PC-3 (cell line): ENCODE data around the gene PCSK9. TPM values are rescaled to one million over a fixed set of nuclear protein-coding genes. Genes with fewer than 3 reads are reported as not detected.
A peak's percentile ranks its signal among the peaks of the same experiment; 100 is the strongest.

Experiments
- ATAC-seq: fragments of 200-7000 bp; cut with Tn5 transposase; 2 replicates; pipeline ENCODE4 v1.9.1; 2020; ENCODE audit warnings: mild to moderate bottlenecking, moderate library complexity
- BruUV-seq: library from RNA; stranded (reverse); fragments of 400-500 nt; replicated peaks from 2 replicates; lab custom pipeline; 2021; lab: Mats Ljungman, UMichigan
- CTCF ChIA-PET: fragments of 300-600 bp; sonication (Branson Sonifier 250); formaldehyde crosslinking; loops from one replicate; lab custom pipeline; 2022; ENCODE audit warnings: antibody characterized with exemption; lab: Charles Lee
- POLR2A ChIA-PET: fragments of 300-600 bp; sonication (Branson Sonifier 250); formaldehyde crosslinking; loops from one replicate; lab custom pipeline; 2022; ENCODE audit warnings: antibody characterized with exemption; ENCODE audit not compliant: unreplicated experiment; lab: Charles Lee
- DNase-seq: peaks from one replicate; pipeline ENCODE4 v3.0.0-alpha.2; 2015
- H2AFZ ChIP-seq: fragments of 300-600 bp; sonication (generic); 2 replicates; pipeline ENCODE4 v1.6.0; 2016; ENCODE audit warnings: antibody characterized with exemption, low read length
- H3F3A ChIP-seq: fragments of 300-600 bp; sonication (generic); one replicate; pipeline ENCODE4 v1.6.0; 2017; ENCODE audit warnings: antibody characterized with exemption, low read length, control low read depth, mild to moderate bottlenecking; ENCODE audit not compliant: unreplicated experiment
- H3K27ac ChIP-seq: fragments of 300-600 bp; sonication (generic); 2 replicates; pipeline ENCODE4 v1.5.1; 2016; ENCODE audit warnings: mild to moderate bottlenecking, low read length
- H3K27me3 ChIP-seq: fragments of 300-600 bp; sonication (generic); 2 replicates; pipeline ENCODE4 v1.6.1; 2016; ENCODE audit warnings: low read length, mixed read lengths
- H3K36me3 ChIP-seq: fragments of 300-600 bp; sonication (generic); 2 replicates; pipeline ENCODE4 v1.6.1; 2016; ENCODE audit warnings: low read depth, mixed run types, low read length, mixed read lengths
- H3K4me1 ChIP-seq: fragments of 300-600 bp; sonication (generic); 2 replicates; pipeline ENCODE4 v1.5.1; 2016; ENCODE audit warnings: low read length; ENCODE audit not compliant: insufficient read depth
- H3K4me2 ChIP-seq: fragments of 300-600 bp; sonication (generic); 2 replicates; pipeline ENCODE4 v1.6.0; 2016; ENCODE audit warnings: low read length
- H3K4me3 ChIP-seq: fragments of 300-600 bp; sonication (generic); 2 replicates; pipeline ENCODE4 v1.5.1; 2016; ENCODE audit warnings: mild to moderate bottlenecking, low read length, mixed read lengths
- H3K79me2 ChIP-seq: fragments of 300-600 bp; sonication (generic); 2 replicates; pipeline ENCODE4 v1.6.1; 2017; ENCODE audit warnings: low read length, mixed read lengths
- H3K9ac ChIP-seq: fragments of 300-600 bp; sonication (generic); 2 replicates; pipeline ENCODE4 v1.6.0; 2016; ENCODE audit warnings: mild to moderate bottlenecking, low read length
- H3K9me2 ChIP-seq: fragments of 300-600 bp; sonication (generic); replicated peaks from 2 replicates; pipeline ENCODE4 v1.6.1; 2016; ENCODE audit warnings: mixed run types, low read length, mixed read lengths
- H3K9me3 ChIP-seq: fragments of 300-600 bp; sonication (generic); 2 replicates; pipeline ENCODE4 v1.6.1; 2016; ENCODE audit warnings: low read length, mixed read lengths
- H4K20me1 ChIP-seq: fragments of 300-600 bp; sonication (generic); 2 replicates; pipeline ENCODE4 v1.6.1; 2016; ENCODE audit warnings: low read length, mixed read lengths
- EZH2 ChIP-seq: fragments of 300-600 bp; sonication (generic); IDR thresholded peaks from one replicate; pipeline ENCODE4 v1.6.1; 2017; ENCODE audit warnings: antibody characterized with exemption, mild to moderate bottlenecking, low read length; ENCODE audit not compliant: unreplicated experiment
- EZH2phosphoT487 ChIP-seq: fragments of 300-600 bp; sonication (generic); IDR thresholded peaks from 2 replicates; pipeline ENCODE4 v1.6.1; 2018; ENCODE audit warnings: mild to moderate bottlenecking, antibody characterized with exemption, low read length, borderline replicate concordance
- intact Hi-C: fragments of 100-400 bp; cut with micrococcal nuclease; formaldehyde crosslinking; loops from 2 replicates; pipeline ENCODE4 v1.9.0; 2023
- total RNA-seq: library from RNA; depleted of rRNA; stranded (reverse); fragments of >200 nt; gene quantifications from 2 replicates; pipeline ENCODE4 v1.2.3, GENCODE V29; 2014
- TF ChIP-seq, protein P1 (sequence below): fragments of 300-600 bp; sonication (generic); conservative IDR thresholded peaks from 2 replicates; pipeline ENCODE4 v1.5.1; 2017; ENCODE audit warnings: antibody characterized with exemption, low read depth, mild to moderate bottlenecking, low read length

PCSK9 gene
- total RNA-seq, 1 experiment from 2014 or later, result 6.8 TPM

DNA sequence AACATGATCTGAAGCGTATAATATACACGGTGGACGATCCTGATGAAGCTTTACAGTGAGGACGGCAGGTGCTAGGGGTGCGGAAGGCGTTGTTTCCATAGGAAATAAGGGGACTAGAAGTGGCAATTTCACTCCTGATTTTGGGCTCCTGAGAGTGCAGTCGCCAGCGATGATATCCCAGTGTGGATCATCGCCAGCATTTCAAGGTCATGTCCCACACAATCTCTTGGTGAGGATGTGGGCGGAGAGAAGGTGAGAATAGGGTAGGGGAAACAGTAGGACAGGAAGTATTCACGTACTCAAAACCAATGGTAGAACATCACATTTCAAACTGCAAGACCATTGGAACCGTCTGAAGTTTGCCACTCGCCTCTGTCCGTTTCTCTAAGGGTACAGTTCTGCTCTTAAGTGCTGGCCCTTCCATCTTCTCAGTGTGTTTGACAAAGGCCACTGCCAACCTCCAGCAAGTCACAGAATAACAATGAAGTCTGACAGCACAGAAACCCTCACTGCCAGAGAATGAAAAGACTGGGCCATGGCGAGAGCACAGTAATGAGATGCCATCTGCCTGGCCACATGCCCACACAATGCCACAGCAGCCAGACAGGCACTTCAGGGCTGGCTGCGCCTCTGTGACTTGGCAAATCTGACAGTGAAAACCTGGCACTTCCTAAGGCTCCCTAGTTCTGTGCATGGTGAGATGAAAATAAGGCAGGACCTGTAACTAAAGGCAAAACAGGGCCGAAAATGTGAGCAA is 27.9 kb downstream of the PCSK9 start:
- DNase-seq, result no peak
- intact Hi-C loops, result no loop called here
- no peaks in the 10 kb centered on the region for H4K20me1 ChIP-seq
- CTCF ChIA-PET, result no interaction called here
- POLR2A ChIA-PET, result no interaction called here
- TF ChIP-seq EZH2, result no peak
- TF ChIP-seq EZH2phosphoT487, result no peak
- TF ChIP-seq, protein P1, sequence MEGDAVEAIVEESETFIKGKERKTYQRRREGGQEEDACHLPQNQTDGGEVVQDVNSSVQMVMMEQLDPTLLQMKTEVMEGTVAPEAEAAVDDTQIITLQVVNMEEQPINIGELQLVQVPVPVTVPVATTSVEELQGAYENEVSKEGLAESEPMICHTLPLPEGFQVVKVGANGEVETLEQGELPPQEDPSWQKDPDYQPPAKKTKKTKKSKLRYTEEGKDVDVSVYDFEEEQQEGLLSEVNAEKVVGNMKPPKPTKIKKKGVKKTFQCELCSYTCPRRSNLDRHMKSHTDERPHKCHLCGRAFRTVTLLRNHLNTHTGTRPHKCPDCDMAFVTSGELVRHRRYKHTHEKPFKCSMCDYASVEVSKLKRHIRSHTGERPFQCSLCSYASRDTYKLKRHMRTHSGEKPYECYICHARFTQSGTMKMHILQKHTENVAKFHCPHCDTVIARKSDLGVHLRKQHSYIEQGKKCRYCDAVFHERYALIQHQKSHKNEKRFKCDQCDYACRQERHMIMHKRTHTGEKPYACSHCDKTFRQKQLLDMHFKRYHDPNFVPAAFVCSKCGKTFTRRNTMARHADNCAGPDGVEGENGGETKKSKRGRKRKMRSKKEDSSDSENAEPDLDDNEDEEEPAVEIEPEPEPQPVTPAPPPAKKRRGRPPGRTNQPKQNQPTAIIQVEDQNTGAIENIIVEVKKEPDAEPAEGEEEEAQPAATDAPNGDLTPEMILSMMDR, result no peak
- no peak overlapping the region for H3K9ac ChIP-seq
- no TSS peak for BruUV-seq
- no peaks in the 10 kb centered on the region for H3K9me3 ChIP-seq
- no peak overlapping the region for H3K4me3 ChIP-seq
- H2AFZ ChIP-seq, result no peak overlapping the region
- H3K9me2 ChIP-seq, result no peaks in the 10 kb centered on the region
- H3K4me2 ChIP-seq, result no peak overlapping the region
- no peak for ATAC-seq
- no peaks in the 10 kb centered on the region for H3F3A ChIP-seq
- no peaks in the 10 kb centered on the region for H3K4me1 ChIP-seq
- H3K36me3 ChIP-seq, result peaks cover 26% of the 10 kb centered on the region
- H3K27me3 ChIP-seq, result no peaks in the 10 kb centered on the region
- no peaks in the 10 kb centered on the region for H3K79me2 ChIP-seq
- no peak overlapping the region for H3K27ac ChIP-seq

DNA sequence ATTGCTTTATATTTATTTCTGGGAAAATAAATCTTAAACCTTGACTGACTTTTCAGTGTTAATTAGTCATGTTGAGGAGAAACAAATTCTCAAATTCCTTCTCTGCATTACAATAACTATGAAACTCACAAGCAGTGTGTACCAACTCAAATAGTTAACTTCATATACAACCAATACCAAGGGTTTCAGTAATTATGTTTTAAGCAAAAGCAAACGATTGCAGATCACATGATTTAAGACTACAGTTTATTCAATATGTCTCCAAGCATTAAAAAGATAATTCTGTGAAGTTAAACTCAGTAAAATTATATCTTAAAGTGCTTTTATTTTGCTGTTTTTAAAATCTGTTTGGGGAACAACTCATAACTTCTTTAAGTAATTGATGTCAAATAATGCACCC is 28.6 kb downstream of the PCSK9 start:
- Histone ChIP-seq H3K4me2 (no peak overlapping the region), H2AFZ (no peak overlapping the region), H3K4me3 (no peak overlapping the region), H3F3A (no peaks in the 10 kb centered on the region), H3K27me3 (no peaks in the 10 kb centered on the region), H3K36me3 (peaks cover 33% of the 10 kb centered on the region), H3K27ac (no peak overlapping the region), H3K79me2 (no peaks in the 10 kb centered on the region), H3K9me2 (no peaks in the 10 kb centered on the region), H3K4me1 (no peaks in the 10 kb centered on the region), H4K20me1 (no peaks in the 10 kb centered on the region), H3K9ac (no peak overlapping the region), H3K9me3 (no peaks in the 10 kb centered on the region)
- TF ChIP-seq, protein P1, result no peak
- TF ChIP-seq EZH2phosphoT487 (no peak), EZH2 (no peak)
- ChIA-PET CTCF (no interaction called here), POLR2A (no interaction called here)
- ATAC-seq (no peak), DNase-seq (no peak)
- intact Hi-C loops, result no loop called here
- TSS peak; percentile 6 for BruUV-seq

DNA sequence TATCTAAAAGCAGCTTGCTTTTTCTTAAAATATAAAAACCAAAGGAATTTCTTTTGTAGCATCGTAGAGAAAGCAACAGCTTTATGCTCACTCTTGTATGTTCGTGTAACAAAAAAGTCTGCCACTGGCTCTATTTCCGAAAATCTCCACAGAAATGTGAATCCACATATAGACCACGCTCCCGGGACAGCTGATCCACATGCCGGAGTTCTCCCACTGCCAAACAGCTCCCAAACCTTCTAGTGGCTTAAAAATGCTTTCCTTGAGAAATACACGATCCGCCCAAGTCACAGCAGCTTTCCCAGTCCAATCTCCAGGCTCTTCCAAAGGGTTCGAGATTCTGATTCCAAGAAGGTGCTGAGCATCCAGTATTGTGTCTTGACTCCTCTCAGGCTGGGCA is 29.3 kb downstream of the PCSK9 start:
- Histone ChIP-seq H3K4me2 (no peak overlapping the region), H3K36me3 (peaks cover 41% of the 10 kb centered on the region), H3K9me3 (no peaks in the 10 kb centered on the region), H3K4me1 (no peaks in the 10 kb centered on the region), H3K4me3 (no peak overlapping the region), H3K9ac (no peak overlapping the region), H3K27ac (no peak overlapping the region), H3F3A (no peaks in the 10 kb centered on the region), H3K9me2 (no peaks in the 10 kb centered on the region), H2AFZ (no peak overlapping the region), H3K79me2 (no peaks in the 10 kb centered on the region), H3K27me3 (no peaks in the 10 kb centered on the region), H4K20me1 (no peaks in the 10 kb centered on the region)
- ChIA-PET CTCF (interaction anchor here (0.7 kb wide), 1 partner anchor 28 kb away, joined by 3 read pairs; no protein-coding TSS in a partner anchor), POLR2A (no interaction called here)
- no TSS peak for BruUV-seq
- intact Hi-C loops, result no loop called here
- ATAC-seq, result no peak
- TF ChIP-seq, protein P1, result no peak
- no peak for TF ChIP-seq EZH2phosphoT487
- TF ChIP-seq EZH2, result no peak
- no peak for DNase-seq
